ENCODE data around the gene ELMO1.

The ELMO1 gene, protein sequence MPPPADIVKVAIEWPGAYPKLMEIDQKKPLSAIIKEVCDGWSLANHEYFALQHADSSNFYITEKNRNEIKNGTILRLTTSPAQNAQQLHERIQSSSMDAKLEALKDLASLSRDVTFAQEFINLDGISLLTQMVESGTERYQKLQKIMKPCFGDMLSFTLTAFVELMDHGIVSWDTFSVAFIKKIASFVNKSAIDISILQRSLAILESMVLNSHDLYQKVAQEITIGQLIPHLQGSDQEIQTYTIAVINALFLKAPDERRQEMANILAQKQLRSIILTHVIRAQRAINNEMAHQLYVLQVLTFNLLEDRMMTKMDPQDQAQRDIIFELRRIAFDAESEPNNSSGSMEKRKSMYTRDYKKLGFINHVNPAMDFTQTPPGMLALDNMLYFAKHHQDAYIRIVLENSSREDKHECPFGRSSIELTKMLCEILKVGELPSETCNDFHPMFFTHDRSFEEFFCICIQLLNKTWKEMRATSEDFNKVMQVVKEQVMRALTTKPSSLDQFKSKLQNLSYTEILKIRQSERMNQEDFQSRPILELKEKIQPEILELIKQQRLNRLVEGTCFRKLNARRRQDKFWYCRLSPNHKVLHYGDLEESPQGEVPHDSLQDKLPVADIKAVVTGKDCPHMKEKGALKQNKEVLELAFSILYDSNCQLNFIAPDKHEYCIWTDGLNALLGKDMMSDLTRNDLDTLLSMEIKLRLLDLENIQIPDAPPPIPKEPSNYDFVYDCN

DNA sequence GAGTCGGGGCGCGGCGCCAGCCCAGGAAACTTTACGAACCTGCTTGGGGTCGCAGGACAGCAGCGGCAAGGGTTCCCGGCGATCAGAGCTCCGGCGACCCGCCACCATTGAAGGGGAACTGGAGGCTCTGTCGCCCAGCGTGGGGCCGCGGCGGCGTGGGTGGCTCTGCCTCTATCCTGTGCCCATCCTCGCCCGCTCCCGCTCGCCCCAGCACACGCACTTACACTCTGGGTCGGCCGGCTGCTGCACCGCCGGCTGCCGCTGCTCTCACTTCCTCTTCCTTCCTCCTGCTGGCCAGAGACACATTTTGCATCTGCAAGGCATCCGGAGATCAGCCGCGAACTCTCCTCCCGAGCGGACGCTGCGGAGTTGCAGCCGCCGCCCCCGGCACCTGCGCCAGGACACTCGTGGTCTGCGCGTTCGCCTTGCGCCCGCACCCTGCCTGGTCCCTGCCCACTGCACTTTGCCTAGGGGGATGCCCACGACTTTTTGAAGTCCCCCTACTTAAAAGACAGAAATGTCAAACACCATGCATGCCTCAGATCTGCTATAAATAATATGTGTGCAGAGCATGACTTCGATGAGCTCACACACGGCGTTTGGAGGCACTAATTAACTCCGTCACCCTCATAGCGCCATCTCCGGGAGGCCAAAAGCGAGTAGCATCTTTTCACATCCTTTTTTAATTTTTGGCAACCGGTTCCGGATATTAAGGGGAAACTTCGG lies at the start of gene ELMO1:
Gene ELMO1, minus strand, starts transcription at position 229 of the 726 bp plus-strand sequence. CDS start 106,174 bp downstream, outside the sequence.
- DNase-seq: peak; percentile 69

DNA sequence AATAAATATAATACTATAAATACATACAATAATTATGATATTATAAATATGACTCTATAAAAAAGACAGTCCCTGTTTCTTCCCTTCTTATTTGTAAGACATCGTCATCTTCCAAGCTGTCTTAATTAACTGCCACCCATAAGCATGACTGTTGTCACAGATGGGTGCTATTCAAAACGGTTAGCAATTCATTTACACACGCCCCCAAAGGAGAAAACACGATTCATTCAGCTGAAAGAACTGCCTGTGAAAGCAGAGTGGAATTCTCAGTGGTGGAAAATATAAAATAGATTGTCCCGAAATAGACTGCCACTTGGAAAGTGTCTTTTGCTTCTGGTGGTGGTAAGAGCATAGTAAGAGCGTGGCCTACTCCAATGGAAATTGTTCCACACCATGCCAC lies 48.9 kb upstream of the ELMO1 start:
- no peak for DNase-seq

DNA sequence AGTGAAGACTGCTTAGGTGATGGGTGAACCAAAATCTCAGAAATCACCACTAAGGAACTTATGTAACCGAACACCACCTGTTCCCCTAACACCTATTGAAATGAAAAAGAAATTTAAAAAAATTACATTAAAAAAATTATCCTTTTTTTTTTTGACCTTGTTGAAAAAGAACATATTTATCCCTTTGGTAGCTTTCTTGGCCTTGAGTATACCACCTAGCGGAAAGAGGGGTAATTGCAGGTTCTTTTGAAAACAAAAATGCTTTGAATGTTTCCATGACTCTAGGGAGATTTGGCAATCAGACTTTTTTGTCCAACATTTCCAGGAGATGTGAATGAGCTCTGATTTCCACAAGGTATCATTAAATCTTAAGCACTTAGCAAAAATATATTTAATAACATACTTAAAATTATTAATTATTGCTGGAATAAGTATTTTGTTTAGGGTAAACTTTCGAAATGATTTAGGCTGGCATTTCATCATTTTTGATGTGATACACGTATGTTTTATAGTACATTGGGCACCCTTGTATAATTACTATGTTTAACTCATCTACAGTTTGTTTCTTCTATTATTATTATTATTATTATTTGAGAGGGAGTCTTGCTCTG lies 47.0 kb upstream of the ELMO1 start:
- no peak for DNase-seq

DNA sequence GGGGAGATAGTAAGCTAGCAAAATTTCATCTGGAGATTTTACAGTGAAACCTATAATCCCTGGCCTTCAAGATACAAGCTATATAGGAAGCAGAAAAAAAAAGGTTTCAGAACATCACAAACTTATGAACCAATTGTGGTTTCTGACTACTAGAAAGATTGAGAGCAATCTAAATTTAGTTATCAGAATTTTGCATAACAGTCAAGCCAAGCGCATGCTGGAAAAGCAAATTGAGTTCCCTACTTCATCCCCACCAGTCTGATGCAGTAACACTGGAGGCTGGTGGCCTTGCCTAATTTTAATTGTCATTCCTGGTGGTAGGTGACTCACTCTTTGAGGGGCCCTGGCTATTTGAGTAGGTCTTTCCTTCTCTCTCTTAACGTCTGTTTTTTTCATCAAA lies 46.3 kb upstream of the ELMO1 start:
- no peak for DNase-seq

DNA sequence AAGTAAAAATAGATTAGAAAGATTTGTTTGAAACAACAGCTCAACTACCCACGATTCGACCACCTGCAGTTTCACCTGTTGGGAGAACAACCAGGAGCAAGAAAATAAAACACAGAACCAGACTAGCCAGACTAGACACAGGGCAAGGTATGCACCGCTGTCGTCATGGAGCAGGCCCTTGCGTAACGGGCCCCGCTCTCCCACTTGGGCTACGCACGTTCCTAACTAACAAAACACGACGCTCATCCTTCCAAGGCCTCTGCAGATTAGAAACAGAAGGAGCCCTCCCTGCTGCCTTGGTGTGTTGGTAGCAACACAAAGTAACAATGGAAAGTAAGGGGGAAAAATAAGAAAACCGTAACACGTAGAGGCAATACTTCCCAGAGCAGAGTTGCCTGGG lies 45.1 kb upstream of the ELMO1 start:
- no peak for DNase-seq

DNA sequence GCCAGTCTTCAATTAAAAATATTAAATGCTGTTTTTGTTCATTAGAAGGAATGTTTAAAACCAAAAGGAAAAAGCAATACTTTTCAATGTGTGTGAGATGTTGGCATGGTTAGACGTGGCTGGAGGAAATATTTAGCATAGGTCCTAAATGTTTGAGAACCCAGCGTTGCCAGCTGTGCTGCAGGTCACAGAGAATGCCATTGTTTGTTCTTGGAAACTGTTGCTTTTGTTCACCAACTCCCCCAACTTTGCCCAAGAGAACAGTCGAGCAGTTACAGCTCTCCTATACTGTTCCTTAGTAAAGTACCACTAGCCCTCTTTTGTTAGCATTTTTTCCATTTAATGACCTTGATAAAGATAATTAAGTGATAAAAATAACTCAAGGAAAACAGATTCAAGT lies 44.5 kb upstream of the ELMO1 start:
- DNase-seq: no peak

DNA sequence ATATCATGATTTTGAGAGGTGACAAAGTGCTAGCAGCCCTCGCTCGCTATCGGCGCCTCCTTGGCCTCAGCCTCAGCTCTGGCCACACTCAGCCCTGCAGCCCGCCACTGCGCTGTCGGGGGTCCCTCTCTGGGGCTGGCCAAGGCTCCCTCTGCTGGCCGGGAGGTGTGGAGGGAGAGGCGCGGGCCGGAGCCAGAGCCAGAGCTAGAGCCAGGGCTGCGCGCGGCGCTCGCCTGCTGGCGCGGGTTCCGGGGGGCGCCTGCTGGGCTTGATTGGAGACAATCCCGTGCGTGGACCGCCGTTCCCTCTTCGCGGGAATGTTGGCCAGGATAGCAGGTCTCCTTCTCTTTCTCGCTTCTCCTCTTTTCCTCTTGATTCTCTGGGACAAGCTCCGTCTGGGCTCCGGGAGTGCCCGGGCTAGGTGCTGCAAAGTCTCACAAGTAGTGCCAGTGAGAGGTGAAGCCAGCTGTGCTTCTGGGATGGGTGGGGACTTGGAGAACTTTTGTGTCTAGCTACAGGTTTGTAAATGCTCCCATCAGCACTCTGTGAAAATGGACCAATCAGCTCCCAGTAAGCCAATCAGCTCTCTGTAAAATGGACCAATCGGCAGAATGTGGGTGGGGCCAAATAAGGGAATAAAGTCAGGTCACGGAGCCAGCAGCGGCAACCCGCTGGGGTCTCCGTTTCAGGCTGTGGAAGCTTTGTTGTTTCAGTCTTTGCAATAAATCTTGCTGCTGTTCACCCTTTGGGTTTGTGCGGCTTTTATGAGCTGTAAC lies 43.4 kb upstream of the ELMO1 start:
- no peak for DNase-seq

DNA sequence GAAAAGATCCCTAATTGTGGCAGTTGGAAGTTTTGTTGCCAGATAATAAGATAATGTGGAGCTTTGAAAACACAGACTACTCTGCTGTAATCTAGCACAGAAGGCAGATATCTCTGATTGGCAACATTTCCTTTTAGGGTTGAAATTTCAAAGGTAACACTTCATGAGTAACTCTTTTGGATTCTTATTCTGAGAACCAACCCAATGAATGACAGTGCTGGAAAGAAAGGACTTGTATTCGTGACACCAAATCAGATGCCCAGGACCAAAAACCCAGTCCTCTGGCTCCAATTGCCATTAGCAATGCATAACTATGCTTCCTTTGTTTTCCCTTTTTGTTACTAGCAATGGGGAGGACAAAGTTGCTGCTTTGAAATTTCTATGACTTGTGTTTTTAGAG lies 41.0 kb upstream of the ELMO1 start:
- no peak for DNase-seq

DNA sequence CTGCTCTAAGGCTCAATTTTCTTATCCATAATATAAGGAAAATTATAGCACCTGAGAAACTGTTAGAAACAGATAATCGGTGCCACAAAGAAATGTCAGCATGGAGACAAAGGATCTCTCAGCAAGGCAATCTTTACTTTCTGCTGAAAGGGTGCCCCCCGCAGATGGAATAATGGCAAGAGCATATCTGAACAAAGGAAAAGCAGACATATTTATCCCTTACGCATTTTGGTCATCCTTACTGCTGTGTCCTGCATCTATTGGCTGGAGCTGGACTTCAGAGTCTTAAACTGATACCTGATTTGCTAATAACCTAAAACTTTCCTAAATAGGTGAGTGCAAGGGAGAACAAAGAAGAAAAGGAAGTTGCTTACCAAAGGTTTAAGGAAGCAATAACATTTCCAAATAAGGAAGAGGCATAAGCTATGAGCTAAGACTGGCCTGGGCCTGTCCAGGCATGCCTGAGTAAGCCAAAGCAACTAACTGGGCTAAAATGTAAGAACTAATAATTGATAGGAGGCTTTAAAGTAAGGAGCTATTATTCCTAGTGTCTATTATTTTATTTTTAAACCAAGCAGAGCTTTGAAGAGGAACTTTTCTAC lies 39.6 kb upstream of the ELMO1 start:
- no peak for DNase-seq

DNA sequence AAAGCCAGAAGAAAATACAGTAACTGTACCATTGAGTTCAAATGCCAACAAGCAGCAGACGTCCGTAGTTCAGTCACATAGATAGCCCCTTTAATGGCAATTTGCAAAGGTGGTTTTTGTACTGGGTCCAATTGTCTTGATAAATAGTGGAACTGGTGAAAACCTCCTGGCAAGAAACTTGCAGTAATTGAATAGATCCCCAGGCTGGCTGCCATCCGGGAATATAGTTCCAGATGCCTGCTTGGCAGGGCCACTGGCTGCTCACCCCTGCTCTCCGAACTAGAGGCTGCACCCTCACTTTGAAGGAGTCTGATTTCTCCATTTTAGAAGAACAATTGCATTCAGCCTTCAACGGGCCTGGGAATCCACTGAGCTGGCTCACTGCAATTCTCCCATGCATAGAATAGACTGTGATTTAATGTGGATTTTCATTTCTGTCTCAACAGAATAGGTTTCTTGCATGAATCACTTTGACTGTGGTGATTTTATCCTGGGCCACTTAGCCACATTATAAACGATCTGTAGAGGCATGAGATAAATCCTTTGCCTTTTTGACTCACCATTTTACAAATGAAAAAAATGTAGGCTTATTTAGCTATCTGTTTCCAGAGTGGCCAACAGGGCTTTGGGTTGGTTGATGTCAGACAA lies 35.9 kb upstream of the ELMO1 start:
- DNase-seq: no peak

DNA sequence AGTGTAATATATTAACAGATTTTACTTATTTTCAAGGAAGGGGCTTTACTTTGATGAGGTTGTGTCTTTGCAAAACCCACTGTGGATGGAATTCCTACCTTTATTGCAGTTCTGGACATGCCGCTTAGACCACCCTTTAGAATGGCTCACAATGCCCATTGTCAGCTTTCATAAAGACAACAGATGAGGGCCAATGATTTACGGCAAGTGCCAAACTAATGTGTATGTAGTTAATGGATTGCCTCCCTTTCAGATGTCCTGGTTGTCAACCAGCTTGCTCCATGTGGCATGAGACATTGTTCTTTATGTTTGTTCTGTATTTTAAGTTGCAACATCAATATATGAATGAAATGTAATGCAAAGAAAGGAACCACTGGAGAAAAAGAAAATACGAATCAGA lies 35.0 kb upstream of the ELMO1 start:
- no peak for DNase-seq

DNA sequence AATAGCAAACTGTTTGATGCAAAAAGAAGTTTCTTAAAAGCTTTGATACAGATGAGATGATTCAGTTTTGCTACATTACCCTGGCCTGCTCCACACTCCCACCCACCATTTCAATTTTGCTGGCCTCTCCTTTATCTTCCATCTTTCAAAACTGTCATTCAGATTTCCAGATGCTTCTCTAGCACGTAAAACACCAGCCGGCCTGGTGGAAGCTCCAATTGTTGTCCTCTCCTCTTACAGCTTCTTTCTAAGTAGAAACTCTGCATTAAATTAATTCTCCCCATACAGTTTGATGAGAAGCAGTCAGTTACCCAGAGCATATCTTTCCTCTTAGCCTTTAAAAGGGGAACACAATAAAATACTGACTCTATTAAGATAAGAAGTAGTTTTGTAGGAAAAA lies 34.3 kb upstream of the ELMO1 start:
- DNase-seq: no peak

DNA sequence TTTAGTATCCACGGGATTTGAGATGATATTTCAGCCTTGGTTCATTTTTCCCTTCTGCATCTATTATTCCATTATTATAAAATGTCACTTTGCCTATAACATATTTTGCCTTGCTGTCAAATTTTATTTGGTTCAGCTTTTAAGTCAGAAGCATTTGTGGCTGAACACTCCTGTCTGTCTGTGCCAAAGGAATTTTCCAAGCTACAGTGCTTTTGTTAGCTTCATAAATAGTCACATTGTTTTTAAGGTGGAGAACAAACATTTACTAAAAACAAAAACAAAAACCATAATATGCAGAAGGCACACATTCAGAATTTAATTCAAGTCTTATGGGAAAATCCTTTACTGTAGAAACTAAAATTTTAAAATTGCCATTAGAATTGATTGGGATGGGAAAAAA lies 33.8 kb upstream of the ELMO1 start:
- no peak for DNase-seq

DNA sequence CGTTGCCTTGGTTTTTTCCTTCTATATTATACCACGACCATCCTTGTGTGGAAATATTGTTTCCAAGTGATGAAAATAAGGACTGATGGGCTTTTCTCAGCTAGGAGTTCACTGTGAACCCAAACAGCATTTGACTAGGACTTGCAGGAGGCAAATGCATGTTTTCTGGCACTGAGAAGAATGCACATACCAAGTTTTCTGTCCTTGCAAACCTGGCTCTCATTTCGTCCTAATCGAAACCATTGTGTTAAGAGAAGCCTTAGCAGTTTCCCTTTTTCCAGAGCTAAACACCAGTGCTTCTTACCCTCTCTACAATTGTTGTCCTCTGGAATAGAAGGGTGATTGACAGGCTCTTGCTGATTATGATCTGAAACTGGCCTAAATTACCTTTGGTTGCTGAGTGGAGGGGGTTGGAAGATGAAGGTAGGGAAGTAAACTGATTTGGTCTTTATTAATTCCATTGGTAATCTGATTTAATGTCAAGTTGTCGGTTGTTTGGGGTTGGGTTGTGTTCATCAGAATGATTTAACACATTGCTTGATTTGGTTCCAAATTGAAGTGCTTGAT lies 33.1 kb upstream of the ELMO1 start:
- DNase-seq: no peak

DNA sequence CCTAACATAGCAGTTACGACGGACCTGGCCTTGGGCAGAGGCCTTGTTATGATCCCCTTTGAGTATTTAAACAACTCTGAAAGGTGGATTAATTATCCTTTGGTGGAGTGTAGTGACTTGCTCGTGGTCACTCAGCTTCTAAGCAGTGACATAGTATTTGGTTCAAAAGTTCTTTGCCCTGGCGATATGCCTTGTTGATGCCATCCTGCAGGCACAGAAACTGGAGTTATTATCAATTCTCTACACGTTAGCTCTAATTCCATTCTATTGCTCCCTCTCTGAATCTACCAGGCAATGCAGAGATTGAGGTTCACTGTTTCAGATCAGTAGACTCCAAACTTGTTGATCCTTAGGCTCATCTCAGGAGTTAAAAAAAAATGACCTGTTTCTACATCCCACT lies 32.5 kb upstream of the ELMO1 start:
- no peak for DNase-seq

DNA sequence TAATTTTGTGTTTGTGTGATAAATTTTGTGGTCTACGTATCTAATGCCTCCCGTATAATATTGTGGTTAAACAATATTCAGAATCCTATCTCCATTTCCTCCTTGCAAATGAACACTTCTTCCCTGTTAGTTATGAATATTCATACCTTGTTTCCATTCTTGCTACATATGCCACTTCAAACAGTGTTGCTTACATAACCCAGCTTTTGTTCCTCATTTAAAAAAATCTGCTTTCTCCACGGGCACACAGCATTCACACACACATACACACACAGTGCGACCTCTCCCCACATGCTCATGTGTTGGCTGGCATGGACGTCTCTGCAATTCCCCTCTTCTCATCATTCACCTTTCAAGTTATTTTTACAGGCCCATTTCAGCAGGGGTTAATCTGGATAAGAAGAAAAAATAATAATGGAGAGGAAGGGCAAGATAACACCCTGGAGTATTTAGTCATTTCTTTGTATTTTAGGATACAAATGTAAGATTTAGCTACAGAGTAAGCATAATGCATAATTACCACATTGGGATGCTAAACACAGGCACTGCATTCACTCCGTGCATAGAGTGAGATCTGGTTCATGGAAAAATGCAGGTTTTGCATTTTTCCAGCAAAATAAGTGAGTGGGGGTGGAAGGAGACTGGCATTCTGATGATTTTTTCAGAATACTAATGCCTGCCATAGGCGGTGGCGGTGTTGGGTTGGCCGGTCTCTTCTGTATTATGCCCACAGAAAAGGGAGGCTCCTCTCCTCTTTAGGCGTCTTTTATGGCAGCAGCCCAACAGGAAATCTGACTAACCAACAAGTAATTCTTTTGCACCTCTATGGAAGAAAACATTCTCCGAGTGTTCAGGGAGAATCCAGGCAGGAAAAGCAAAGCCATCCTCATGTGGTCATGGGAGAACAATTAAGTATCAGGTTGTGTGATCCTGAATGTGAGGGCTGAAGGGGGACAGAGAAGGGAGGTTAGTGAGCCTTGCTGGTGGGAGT lies 31.7 kb upstream of the ELMO1 start:
- no peak for DNase-seq

DNA sequence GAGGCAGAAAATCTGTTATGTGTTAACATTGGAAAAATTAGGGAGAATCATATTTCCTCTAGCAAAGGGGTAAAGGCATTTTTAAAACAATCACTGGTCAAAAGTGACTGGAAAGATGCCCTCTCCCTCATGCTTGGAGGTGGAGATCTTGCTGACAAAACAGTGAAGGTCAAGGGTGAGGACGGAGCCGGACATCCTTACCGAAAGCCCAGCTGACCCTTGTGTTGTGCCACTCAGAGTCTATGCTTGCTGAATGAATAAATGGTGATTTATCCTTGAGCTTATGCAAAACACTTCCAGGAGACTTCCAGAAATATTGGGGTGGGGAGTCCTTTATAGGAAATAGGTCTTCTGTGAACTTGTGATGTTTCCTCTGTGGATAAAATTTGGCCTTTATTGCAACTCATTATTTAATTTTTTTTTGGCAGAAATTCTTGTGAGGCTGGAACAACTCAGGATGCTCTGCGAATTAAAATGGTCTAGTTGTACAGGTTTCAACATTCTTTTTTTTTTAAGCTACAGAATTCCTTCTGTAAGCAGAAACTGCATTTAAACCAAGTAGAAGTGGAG lies 28.3 kb upstream of the ELMO1 start:
- DNase-seq: no peak

DNA sequence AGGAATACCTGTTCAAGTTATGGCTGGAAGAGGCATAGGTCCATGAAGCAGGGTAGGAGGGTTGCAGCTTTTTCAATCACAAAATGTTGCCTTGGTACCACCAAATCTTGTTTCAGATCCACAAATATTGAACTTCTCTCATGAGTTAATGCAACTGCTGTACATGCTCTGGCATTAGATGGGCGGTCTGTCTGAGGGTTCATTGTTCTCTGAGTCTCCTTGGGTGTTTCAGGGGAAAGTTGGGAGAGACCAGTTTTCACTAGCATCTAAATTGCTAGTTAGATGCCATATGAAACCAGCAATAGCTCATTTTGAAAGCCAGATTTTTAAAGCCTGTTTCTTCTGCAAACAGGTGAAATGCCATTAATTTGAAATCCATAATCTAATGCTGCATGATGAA lies 27.8 kb upstream of the ELMO1 start:
- no peak for DNase-seq

DNA sequence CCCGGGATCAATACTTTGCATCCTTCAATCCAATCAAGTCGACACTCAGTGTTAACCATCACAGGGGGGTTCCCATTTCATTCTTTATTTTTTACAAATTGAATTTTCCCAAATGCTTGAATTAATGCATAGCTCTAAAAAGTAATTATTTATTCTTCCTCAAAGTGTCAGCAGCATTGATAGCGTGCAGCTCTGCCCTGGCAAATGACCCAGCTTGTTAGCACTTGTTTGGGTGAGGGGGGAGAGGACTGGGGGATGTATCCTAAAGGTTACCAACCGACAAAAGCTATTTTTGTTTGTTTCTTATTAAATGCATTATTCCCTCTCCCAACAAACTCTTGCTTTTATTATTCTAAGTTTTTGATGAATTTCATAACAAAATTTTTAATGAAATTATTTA lies 27.0 kb upstream of the ELMO1 start:
- DNase-seq: no peak

DNA sequence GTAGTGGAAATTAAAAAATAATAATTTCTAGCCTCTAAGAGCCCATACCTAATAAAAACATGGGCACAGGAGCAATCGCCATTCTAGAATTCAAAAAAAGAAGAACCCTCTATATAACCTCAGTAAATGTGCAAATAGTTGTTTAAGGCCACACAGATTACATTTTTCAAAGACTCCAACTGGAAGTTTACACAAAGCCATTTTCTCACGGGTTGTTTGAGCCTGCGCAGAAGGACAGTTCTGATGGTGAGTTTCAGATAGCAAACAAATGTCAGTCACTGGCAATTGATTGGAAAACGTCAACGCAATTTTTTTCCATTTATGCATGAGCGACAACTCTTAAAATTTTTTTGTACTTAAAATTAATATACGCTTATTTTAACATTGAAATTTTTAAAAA lies 23.0 kb upstream of the ELMO1 start:
- DNase-seq: no peak

Measured in activated CD4-positive, alpha-beta T cell treated with anti-CD3 and anti-CD28 coated beads for 1 hour (primary cell).